B cell (primary cell): Measurements from ENCODE around the gene NTNG1.

Experiments
- CTCF ChIP-seq: fragments of 200-600 bp; IDR thresholded peaks from one replicate; pipeline ENCODE4 v1.8.0; 2022; ENCODE audit warnings: antibody characterized with exemption, mild to moderate bottlenecking
- EZH2 ChIP-seq: IDR thresholded peaks from 2 replicates; pipeline ENCODE4 v1.6.1; 2012; ENCODE audit warnings: borderline replicate concordance, low read depth, mild to moderate bottlenecking, moderate library complexity, low read length; ENCODE audit not compliant: insufficient read depth, poor library complexity, severe bottlenecking

DNA sequence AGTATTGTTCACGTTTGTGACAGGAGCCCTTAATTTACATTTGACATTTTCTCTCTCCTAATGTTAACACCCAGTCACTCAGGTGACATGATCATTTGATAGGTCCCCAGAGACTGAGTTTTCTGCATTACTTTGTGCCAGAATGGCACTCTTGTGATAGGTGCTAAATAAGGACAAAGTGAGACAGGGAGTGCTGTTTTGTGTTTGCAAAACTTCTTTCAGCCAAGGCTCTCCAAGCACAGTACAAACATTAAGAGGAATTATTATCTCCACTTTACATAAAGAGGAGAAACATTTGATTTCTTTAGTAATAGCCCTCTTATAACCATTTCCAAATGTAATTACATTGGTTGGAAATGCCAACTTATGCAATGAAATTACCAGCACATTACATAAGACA lies 355.2 kb downstream of the NTNG1 start:
- TF ChIP-seq CTCF = no peak
- TF ChIP-seq EZH2 = no peak
